NCI-H526 (cell line): ENCODE measurements around the gene EHMT2.
A peak's percentile ranks its signal among the peaks of the same experiment; 100 is the strongest.
"Not testable (repeated sequence)": the region's sequence is repeated elsewhere in the genome, so short reads cannot be mapped to it uniquely, and the experiment has no call there.

Experiments
- DNase-seq, 2 experiments: peaks; one replicate each; lab custom pipeline; 2025; lab: John Stamatoyannopoulos, UW

Gene EHMT2

DNA sequence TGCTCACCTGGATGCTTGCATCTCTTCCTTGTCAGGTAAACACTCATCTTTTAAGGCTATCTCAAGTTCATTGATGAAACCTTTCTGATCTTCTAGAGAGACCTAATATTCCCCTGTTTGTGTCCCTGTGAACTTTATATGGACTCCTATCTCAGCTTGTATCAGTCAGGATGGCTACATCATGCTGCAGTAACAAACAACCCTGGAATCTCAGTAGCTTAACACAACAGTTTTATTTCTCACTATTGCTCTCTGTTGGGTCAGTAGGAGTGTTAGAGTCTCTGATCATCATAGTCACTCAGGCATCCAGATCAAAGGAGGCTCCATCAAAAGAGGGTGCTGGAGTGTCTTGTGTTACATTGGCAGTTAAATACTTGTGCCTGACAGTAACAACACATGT, 17.9 kb upstream of the EHMT2 start:
- DNase-seq = no peak

DNA sequence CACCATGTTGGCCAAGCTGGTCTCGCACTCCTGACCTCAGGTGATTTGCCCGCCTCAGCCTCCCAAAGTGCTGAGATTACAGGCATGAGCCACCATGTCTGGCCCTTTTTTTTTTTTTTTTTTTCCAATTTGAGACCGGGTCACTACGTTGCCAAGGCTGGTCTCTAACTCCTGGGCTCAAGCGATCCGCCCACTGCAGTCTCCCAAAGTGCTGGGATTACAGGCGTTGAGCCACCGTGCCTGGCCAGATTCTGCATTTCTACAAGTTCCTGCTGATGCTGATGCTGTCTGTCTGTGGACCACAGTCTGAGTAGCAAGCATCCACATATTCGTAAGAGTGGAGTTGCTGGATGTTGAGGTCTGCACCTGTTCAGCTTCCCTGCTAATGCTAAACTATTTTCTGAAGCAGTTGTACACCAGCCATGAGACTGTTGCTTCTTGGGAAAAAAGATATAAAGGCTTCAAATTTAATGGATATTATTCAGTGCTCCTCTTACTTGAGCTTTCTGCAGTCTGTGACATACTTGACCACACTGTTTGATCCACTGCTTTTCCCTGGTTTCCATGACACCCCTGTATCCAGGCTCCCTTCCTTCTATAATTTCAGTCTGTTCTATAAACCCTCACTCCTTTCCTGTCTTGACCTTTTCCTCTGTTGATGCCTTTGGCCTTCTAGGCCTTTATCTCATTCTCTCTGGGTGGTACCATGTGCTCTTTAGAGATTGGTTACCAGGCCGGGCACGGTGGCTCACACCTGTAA, 14.5 kb upstream of the EHMT2 start:
- DNase-seq = no peak

DNA sequence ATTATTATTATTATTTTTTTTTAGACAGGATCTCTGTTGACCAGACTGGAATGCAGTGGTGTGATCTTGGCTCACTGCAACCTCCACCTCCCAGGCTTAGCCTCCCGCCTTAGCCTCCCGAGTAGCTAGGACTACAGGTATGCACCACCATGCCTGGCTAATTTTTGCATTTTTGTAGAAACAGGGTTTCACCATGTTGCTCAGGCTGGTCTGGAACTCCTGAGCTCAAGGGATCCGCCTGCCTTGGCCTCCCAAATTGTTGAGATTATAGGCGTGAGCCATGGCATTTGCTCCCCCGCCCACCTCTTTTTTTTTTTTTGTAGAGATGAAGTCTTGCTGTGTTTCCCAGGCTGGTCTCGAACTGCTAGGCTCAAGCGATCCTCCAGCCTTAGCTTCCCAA, 11.8 kb upstream of the EHMT2 start:
- not testable (repeated sequence) for DNase-seq

DNA sequence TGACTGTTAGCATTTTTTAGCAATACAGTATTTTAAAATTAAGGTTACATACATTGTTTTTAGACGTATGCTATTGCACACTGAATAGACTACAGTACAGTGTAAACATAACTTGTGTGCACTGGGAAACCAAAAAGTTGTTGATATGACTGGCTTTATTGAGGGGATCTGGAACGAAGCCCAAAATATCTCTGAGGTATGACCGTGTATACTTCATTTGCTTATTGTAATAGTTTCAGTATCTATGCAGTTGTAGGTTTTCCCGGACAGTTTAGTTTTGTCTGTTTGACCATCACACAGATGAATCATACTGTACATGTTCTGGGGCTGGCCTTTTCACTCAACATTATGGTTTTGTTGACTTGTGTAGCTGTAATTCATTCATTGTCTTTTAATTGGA, 11.3 kb upstream of the EHMT2 start:
- DNase-seq = no peak

DNA sequence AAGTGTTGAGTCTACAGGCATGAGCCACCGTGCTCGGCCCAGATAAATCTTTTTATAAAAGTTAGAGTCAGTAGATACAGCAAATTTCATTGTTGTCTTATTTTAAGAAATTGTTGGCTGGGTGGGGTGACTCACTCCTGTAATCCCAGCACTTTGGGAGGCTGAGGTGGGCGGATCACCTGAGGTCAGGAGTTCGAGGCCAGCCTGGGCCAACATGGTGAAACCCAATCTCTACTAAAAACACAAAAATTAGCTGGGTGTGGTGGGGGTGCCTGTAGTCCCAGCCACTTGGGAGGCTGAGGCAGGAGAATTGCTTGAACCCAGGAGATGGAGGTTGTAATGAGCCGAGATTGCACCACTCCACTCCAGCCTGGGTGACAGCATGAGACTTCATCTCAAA, 10.8 kb upstream of the EHMT2 start:
- not testable (repeated sequence) for DNase-seq

DNA sequence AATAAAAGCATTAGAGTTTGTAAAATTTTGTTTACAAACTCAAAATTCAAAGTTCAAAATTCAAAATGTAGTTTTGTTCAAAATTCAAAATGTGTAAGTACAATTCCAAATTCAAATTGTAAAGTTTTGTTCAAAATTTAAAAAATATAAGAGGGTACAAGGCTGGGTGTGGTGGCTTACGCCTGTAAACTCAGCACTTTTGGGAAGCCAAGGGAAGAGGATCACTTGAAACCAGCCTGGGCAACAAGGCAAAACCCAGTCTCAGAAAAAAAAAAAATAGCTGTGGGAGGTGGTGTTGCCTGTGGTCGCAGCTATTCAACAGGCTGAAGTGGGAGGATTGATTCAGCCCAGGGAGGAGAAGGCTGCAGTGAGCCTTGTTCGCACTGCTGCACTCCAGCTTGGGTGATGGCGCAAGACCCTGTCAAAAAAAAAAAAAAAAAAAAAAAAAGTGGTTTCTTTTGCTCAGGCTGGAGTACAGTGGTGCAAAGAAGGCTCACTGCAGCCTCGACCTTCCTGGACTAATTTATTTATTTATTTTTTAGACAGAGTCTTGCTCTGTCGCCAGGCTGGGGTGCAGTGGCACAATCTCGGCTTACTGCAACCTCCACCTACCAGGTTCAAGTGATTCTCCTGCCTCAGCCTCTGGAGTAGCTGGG, 9.8 kb upstream of the EHMT2 start:
- no peak for DNase-seq

DNA sequence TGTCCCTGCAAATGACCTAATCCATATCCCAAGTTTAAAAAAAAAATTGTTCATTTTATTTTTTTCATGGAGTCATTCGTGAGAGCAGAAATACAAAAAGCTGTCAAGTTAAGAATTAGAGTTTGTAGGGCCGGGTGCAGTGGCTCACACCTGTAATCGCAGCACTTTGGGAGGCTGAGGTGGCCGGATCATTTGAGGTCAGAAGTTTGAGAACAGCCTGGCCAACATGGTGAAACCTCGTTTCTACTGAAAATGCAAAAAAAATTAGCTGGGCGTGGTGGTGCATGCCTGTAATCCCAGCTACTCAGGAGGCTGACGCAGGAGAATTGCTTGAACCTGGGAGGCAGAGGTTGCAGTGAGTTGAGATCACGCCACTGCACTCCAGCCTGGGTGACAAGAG, 9.2 kb upstream of the EHMT2 start:
- not testable (repeated sequence) for DNase-seq

DNA sequence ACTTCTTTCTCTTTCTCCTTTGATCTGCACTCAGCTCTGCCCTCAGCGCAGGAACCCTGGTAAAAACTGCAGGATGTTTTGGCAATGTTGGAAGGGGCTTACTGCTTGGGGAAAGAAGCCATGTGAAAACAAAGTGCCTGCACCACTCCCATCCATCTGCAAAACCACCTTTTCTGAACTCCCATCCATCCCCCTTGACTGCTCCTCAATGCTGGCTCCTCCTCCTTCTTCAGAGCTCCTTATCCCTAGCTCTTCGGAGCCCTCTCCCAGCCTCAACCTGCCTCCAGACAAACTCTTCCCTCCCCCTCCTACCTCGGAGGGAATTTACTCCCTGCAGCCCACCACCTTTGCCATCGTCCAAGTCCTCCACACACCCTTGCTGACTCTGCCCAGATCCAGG, 8.6 kb upstream of the EHMT2 start:
- DNase-seq = no peak

DNA sequence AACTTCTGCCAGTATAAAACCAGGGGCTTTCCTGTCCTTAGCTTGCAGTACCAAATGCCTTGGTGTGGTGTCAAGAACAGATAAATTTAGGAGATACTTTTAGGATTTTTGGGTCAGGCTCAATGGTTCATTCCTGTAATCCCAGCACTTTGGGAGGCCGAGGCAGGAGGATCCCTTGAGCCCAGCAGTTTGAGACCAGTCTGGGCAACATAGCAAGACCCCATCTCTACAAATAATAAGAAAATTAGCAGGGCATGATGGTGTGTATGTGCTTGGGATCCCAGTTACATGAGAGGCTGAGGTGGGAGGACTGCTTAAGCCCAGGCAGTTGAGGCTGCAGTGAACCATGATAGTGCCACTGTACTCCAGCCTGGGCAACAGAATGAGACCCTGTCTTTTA, 7.5 kb upstream of the EHMT2 start:
- no peak for DNase-seq

DNA sequence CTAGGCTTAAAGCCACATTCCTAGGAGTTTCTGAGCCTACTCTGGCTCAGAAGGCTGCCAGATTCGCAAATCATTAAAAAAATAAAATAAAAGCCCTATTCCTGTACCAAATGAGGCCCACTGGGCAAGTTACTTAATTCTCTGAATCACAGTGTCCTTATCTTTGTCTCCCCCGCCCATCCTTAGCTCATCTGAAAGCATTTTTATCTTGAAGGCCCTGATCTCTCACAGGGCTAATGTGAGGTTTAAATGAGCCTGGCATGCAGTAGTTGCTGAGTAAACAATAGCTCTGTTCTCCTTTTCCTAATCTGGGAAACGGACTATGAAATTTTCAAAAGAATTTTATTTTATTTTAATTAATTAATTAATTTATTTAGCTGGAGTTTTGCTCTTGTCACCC, 6.5 kb upstream of the EHMT2 start:
- DNase-seq = no peak

DNA sequence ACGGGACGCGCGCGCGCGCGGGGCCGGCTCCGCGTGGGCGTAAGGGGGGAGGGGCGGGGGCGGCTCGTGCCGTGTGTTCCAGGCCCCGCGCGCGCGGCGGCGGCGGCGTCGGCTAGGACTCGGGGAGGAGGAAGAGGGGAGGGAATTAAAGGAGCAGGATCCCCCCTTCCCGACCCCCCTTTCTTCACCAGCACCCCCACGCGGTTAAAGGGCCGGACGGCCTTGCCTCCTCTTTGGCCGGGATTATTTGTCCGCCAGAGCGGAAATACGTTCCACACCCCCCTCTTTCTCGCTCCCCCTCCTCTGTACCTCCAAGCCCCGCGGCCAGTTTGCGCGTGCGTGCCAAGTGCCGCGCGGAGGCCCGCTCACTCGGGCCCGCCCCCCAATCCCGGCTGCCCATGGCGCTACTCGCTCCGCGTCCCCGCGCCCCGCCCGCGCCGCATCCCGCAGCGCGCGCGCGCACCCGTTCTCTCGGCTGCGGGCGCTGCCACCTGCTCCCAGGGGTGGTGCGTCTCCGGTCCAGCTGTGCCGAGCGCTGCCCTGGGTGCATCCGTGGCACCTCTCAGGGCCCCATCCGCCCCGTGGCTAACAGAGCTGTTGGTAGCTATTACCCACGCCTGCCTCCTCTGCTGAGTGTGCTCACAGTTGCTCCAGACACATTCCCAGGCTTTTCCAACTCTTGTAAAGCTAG, 4.6 kb upstream of the EHMT2 start, which contains the start of gene ZBTB12:
ZBTB12 (minus strand) TSS at position 134 of the 691 bp plus-strand sequence. CDS start 781 bp downstream, outside the sequence.
- peak; percentile 80 to 96 for DNase-seq

DNA sequence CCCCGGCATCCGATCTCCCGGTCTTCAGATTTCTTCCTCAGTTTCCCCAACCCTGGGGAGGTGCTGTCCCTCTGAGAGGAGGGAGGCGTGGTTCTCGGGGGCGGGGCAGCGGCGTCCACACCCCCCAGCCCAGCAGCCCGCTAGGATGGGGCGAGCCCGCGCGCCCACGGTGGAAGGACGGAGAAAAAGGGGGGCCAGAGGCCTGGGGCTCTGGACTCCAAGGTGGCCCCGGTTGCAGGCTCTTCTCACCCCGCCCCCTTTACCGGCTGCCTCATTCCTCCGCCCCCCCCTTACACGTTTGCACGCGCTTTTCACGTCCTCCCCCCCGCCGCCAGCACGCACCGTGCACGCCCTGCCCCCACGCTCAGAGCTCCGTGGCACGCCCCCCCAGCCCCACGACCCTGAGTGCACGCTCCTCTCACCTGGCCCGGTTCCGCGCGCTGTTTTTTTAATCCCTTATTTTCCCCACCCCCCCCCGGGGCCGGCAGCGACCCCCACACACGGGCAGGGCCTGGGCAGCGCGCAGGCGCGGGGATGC, 4.0 kb upstream of the EHMT2 start:
- peak in 1 of 2 experiments; percentile 78 for DNase-seq

DNA sequence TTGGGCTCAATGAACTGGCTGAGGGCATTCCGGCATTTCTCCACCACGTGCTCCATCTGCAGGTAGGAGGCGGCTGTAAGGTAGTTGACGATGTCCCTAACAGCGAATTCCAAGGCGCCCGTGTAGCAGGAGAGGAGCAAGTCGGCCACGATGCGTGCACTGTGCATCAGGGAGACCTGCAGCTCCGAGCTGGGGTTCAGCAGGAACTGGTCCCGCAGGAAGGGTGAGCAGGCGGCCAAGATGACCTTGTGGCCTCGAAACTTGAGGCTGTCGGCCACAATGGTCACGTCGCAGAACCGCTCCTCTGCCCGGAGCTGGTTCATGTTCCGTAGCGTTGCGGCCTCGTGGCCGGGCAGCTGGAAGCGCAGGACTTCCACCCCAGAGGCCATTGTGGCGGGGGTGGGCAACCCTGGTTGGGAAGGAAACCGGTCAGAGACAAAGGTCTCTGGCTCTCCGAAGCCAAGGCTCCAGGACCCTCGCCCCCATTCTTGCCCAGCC, 3.5 kb upstream of the EHMT2 start:
- peak in 1 of 2 experiments; percentile 64 for DNase-seq

DNA sequence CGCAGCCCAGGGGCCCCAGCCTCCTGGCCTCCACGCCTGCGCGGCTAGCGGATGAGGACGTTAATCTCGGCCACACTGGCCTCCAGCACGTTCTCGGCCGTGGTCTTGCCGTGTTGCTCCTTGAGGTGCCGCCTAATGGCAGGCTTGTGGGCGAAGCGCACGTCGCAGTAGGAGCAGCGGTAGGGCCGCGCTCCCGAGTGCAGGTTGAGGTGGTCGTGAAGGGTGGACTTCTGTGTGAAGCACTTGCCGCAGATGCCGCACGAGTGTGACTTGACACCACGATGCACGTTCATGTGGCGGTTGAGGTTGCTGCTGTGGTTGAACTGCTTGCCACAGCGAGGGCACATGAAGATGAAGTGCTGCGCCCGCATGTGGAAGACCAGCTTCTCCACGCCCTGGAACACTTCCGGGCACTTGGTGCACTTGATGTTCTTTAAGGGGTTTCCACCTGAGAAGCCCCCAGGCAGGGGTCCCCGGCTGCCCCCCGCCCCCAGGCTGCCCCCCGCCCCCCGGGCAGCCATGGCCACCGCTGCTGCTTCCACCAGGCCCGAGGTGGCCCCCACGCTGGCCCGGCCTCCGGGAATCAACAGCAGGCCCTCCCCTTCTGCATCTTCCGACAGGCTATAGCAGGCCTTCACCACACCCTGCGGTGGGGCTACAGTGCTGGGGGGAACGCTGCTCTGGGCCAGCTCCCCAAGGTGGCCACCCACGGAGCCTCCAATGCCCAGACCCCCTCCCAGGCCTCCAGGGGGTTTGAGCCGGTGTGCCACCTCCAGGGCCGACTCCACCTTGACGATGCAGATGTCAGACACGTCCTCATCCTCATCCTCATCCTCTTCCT, 2.6 kb upstream of the EHMT2 start:
- DNase-seq = no peak

DNA sequence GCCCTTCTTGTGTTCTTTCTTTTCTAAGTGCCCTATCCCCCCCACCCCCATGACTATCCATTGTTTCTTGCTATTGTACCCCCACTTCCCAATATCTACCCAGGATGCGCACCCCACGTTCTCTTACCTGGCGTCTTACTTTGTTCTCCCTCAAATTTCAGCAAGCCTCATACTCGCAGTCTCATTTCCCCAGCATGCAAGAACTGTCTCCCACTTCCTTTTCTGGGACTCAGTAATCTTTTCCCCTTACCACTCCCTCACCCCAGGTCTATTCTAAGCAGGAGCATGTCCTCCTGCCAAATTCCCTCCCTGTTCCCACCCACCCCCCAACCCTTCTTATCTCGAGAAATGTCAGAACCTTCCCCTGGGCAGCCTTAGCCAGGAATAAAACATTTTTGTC, 1.7 kb upstream of the EHMT2 start:
- no peak for DNase-seq

DNA sequence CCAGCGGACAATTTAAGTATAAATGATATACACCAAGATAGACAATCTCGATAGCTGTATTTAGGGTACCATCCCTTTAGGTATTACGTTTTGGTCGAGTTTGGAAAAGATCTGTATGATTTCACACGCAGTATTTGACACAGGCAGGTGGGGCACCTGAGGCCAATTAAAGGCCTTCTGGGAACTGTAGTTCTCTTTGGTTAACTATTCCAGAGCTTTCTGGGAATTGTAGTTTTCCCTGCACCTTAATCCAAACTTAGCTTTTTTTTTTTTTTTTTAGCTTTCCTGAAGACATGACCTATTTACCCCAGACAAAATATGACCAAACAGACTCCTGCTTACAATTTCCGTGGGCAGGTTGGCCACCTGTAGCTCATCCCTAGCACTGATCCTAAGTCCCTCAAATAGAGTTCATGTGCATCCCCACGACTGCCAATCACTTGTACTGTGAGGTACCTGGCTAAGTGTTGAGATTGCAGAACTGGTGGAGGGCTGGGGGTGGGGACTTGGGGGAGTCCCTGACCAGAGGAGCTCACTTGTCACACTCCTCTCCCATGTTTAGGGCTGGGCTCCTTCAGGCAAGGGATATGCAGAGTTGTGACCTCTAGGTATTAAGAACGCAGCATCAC, 999 bp upstream of the EHMT2 start:
- DNase-seq = peak; percentile 50 to 61

DNA sequence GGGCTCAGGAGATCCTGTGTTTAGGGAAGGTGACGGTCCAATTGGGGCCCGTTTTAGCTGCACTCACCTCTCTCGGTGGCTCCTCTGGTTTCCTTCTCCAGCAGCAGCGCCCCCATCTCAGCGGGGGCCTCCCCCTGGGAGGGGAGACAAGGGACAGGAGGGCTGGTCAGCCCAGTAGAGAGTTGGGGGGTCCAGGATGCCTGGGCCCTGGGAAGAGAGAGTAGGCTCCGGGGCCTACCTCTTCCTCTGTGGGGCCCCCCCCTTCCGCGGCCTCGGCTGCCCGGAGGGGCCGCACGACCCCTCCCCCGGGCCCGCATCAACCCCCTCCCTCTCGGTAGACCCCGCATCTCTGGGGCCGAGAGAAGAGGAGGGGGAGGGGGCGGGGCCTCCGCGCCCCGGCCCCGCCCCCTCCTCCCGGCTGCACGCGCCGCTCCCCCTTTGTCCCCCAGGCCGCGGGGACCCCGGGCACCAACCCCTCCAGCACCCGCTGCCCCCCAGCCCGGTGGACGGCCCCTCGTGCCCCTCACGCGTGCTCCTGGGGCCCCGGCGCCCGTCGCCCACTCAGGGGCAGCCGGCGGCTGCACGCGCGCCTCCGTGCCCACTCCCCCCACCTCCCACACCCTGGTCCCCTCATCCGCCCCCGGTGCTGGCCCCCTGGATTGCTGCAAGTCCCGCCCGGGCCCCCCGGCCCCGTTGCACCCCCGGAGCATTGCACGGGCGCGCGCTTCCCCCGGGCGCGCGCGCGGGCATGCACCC, 464 bp downstream of the EHMT2 start:
- peak in 1 of 2 experiments; percentile 60 for DNase-seq

DNA sequence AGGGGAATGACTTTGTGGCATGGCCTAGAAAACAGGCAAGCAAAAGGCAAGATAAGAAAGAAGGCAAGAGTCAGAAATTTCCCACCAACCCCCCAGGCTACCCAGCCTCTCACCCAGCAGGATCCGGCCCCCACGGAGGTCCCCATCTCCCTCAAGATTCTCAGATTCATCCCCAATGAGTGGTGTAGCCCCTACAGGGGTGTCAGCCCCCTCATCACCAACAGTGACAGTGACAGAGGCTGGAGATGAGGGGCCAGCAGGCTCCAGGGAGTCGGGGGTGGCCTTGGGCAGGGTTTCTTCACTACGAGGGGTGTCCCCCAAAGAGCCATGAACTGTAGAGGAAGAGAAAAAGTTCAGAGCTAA, 1.0 kb downstream of the EHMT2 start:
- no peak for DNase-seq

DNA sequence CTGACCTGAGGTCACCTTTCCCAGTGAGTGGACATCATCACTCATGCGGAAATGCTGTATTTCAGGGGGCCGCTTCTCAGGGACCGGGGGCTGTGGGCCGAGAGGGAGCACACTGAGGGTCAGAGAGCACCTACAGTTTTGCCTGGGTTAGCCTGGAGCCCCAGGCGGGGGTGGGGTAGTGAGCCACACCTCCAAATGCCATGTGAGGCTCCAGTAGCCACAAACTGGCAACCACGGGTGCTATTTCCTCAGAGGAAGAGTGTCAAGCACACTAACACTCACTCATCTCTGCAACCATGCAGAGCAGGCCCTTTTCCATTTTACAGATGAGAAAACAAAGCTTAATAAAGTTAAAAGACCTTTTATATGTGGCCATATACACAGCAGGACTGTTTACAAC, 4.7 kb downstream of the EHMT2 start:
- no peak for DNase-seq

DNA sequence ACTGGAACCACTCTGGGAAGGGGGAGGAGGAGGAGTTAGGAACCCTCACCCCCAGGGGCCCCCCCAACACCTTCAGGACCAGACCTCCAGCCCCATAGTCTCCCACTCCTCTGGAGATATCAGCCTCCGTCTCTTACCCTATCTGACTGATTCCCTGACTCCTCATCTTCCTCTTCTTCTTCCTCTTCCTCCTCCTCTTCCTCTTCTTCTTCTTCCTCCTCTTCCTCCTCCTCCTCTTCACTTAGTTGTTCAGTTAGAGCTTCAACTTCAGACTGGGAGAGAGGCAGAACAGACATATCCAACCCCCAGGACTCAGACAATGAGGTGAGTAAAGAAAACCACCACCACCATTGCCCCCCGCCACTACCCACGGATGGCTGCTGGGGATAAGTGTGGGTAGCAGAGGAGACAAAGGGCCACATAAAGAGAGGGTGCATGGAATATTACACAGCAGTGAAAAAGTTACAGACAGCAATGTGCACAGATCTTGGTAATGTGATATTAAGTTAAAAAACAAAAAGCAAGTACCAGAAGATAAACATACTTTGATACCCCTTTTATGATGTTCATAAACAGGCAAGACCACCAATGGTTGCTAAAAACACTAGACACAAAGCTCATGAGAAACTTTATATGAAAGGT, 8.0 kb downstream of the EHMT2 start:
- DNase-seq = no peak
